ENCODE data around the gene IL4R. TPM values are rescaled to one million over a fixed set of nuclear protein-coding genes. Genes with fewer than 3 reads are reported as not detected.

Gene IL4R
- total and polyA plus RNA-seq, 2 of the 13 experiments (the other 11 are each of a cell fraction or from before 2014, with no cell fraction given): 15.9 to 49.6 TPM

DNA sequence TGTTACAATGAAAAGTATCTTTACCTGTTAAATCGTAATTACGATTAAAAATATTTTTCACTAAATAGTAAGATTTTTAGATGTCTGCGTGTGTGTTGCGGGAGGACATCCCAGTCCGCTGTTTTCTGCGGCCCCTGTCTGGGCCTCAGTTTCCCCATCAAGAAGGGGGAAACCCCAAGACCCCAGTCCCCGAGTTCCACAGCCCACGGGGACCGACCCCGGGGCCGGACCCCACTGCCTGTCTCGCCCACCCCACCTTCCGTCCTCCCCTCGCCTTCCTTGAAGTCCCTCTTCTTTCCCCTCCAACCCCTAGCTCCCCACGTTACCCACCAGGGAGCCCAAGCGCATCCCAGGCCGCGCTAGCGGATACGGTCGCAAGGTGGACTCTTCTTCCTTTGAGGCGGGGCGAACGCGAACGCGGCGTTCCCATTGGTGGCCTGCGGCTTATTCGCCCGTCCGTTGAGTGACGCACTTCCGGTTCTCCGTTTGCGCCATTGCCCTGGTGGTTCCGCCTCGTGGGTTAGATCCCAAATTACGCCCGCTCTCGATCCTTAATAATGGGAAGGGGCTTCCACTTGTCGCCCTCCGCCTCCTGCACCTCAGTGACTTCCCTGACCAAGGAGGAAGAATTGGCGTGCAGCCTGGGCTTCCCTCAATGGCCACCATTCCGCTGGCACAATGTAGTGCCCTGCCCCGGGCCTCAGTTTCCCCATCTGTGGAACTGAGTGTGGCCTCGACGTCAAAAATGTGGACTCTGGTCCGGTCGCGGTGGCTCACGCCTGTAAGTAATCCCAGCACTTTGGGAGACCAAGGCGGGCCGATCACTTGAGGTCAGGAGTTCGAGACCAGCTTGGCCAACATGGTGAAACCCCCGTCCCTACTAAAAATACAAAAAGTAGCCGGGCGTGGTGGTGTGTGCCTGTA, 45.1 kb upstream of the IL4R start, which contains the start of gene NSMCE1 (continued):
- no peak for TF ChIP-seq MLXIP (CRISPR knock-in tag; IDR thresholded peaks at IDR 0.05; ENCODE audit: borderline replicate concordance)
- TF ChIP-seq, protein P1, sequence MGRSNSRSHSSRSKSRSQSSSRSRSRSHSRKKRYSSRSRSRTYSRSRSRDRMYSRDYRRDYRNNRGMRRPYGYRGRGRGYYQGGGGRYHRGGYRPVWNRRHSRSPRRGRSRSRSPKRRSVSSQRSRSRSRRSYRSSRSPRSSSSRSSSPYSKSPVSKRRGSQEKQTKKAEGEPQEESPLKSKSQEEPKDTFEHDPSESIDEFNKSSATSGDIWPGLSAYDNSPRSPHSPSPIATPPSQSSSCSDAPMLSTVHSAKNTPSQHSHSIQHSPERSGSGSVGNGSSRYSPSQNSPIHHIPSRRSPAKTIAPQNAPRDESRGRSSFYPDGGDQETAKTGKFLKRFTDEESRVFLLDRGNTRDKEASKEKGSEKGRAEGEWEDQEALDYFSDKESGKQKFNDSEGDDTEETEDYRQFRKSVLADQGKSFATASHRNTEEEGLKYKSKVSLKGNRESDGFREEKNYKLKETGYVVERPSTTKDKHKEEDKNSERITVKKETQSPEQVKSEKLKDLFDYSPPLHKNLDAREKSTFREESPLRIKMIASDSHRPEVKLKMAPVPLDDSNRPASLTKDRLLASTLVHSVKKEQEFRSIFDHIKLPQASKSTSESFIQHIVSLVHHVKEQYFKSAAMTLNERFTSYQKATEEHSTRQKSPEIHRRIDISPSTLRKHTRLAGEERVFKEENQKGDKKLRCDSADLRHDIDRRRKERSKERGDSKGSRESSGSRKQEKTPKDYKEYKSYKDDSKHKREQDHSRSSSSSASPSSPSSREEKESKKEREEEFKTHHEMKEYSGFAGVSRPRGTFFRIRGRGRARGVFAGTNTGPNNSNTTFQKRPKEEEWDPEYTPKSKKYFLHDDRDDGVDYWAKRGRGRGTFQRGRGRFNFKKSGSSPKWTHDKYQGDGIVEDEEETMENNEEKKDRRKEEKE (IDR thresholded peaks at IDR 0.05): no peak
- TF ChIP-seq CBX1 (IDR thresholded peaks at IDR 0.05; ENCODE audit: low read depth): no peak
- TF ChIP-seq PRPF4 (IDR thresholded peaks at IDR 0.05; ENCODE audit: low read depth, low read length, poor library complexity, severe bottlenecking): no peak
- TF ChIP-seq ZMYM2 (CRISPR knock-in tag; IDR thresholded peaks at IDR 0.05): peak; percentile 60; the same call in 1 of the 2 replicates
- TF ChIP-seq KAT7 (CRISPR knock-in tag; IDR thresholded peaks at IDR 0.05; ENCODE audit: borderline replicate concordance): peak; percentile 65
- peak; percentile 76; the same call in 1 of the 2 replicates for TF ChIP-seq GATA4 (IDR thresholded peaks at IDR 0.05; ENCODE audit: borderline replicate concordance, low read depth)
- peak; percentile 93 for TF ChIP-seq TAF1 (CRISPR knock-in tag; IDR thresholded peaks at IDR 0.05)
- no peak for TF ChIP-seq MED13 (CRISPR knock-in tag; IDR thresholded peaks at IDR 0.05)
- no peak; the same call in none of the 2 replicates for TF ChIP-seq AKAP8 (CRISPR knock-in tag; IDR thresholded peaks at IDR 0.05)
- TF ChIP-seq FLYWCH1 (CRISPR knock-in tag; IDR thresholded peaks at IDR 0.05): 0 out of 2 replicates have a peak, but pooled peaks have one; percentile 46
- TF ChIP-seq ZNF230 (CRISPR knock-in tag; IDR thresholded peaks at IDR 0.05): peak; percentile 24
- no peak for TF ChIP-seq SIN3B (IDR thresholded peaks at IDR 0.05; ENCODE audit: low read length)
- TF ChIP-seq ZNF318 (CRISPR knock-in tag; IDR thresholded peaks at IDR 0.05): no peak
- peak; percentile 80; the same call in 1 of the 2 replicates for TF ChIP-seq SMAD1 (CRISPR knock-in tag; IDR thresholded peaks at IDR 0.05; ENCODE audit: borderline replicate concordance, low read depth)

All from HepG2 (cell line).